LHCN-M2 (cell line): ENCODE measurements around the gene EEA1. TPM values are rescaled to one million over a fixed set of nuclear protein-coding genes. Genes with fewer than 3 reads are reported as not detected.

Experiments used
- total RNA-seq: library from RNA; depleted of rRNA; stranded (reverse); fragments of >200 nt; gene quantifications from 2 replicates; pipeline ENCODE4 v1.2.3, GENCODE V29; 2014; rRNA removed

Gene EEA1
- total RNA-seq, 1 experiment from 2014 or later: 13.7 TPM

Other genes starting within 250 kb of the EEA1 start
- gene PLEKHG7, start 226.3 kb downstream of the EEA1 start, total RNA-seq: not detected in 2 replicates